GM18861 (cell line): ENCODE measurements around the gene SLC22A16.

Source experiments
- ATAC-seq: cut with Tn5 transposase; IDR thresholded peaks from one replicate; pipeline ENCODE4 v1.9.1; 2021; ENCODE audit not compliant: unreplicated experiment

SLC22A16 gene

DNA sequence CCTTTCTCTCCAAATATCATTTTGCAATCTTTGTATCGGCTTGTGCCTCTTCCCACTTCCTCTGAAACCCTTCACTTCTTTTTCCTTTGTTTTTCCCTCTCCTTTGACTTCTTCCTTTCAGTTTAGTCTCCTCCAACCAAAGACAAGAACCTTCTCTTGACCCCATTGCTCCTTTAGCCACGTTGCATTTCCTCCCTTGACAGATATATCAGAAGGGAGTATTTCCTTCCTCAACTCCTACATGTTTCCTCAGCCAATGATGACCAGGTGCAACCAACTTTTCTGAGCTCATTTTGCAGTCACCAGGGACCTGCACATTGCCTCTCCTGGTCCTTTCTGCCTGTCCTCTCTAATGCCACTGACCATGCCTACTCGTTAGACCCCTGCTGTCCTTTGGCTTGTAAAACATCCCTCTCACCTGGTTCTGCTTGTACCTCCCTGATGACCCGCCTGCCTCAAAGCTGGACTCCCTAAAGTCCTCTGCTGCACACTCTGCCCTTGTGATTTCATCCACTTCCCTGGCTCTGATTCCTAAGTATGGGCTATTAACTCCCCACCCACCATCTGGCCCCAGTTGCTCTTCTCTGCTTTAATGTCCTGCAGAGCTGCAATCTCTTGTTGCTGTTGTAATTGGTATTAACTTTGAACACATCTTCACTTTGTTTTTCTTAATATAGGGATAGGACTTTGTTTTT is 27.4 kb downstream of the SLC22A16 start:
- ATAC-seq = no peak

DNA sequence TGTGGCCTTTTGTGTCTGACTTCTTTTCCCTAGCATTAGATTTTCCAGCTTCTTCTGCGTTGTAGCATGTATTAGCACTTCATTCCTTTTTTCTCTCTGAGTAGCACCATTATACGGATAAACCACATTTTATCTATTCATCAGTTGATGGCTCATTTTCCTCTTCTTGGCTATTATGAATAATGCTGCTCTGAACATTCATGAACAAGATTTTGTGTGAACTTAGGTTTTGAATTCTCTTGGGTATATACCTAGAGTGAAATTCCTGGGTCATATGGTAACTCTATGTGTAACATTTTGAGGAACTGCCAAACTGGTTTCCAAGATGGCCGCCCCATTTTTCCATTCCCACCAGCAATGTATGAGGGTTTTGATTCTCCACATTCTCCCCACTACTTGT is 28.7 kb downstream of the SLC22A16 start:
- ATAC-seq = no peak

DNA sequence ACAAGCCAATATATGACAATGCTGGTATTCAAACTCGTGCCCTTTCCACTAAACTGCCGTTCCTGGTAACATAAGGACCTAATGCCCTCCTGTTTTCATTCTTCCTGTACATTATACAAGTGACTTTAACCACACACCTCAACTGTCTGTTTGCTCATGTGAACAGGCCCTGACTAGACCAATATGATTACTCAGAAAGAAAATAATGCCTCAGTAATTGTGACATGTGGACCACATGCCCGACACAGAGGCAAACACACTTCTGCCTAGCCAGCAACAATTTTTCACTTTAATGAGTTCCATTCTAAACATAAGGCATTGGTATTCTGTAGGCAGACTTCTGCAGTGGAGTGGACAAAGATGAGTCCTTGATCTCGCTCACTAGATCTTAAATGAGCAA is 30.0 kb downstream of the SLC22A16 start:
- ATAC-seq = no peak

DNA sequence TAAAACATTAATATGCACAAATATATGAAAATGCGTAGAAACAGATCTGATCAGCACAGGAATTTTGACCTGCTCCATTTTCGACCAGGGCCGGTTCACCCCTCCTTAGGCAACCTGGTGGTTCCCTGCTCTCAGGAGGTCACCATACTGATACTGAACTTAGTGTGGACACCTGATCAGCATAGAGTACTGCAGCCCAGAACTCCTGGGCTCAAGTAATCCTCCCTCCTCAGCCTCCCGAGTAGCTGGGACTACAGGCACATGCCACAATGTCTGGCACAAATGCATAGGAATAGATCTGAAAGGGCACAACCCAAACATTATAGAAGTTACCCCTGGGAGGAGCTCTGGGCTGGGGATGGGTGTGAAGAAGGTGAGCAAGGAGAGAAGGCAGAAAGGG is 36.4 kb downstream of the SLC22A16 start:
- ATAC-seq = no peak

DNA sequence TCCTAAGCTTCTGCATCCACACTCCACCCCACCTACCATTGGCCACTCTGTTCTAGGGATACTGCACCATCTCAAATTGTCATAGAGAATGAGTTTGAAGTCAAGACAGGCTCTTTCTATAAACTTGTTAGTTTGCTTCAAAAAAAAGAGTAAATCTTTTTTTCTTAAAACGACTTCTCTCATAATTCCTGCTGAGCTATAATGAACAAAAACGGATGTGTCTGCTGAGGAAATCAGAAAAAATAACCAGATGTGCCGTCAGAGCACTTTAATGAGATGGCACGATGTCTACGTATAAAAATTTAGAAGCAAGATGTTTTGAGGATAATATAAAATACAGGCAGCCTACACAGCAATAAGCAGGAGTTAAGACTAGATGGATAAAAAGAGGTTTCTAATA is 37.1 kb downstream of the SLC22A16 start:
- ATAC-seq = no peak

DNA sequence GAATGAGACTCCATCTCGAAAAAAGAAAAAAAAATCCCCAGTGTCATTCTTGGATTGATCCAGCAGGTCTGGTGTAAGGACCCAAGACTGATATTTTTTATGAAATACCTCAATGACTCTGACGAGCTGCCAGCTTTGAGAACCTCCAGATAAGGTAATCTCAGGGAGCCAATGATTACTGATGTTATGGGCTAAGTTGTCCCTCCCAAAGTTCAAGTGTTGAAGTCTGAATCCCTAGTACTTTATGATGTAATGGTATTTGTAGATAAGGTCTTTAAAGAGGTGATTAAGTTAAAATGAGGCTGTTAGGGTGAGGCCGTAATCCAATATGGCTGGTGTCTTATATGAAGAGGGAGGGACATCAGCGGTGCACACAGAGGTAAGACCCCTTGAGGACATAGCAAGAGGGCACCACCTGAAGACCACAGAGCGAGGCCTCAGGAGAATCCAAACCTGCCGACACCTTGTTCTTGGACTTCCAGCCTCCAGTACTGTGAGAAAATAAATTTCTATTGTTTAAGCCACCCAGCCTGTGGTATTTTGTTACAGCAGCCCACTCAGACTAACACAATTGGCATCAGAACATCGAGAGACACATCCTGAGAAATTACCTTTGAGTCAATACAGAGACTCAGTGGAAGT is 41.3 kb downstream of the SLC22A16 start:
- no peak for ATAC-seq

DNA sequence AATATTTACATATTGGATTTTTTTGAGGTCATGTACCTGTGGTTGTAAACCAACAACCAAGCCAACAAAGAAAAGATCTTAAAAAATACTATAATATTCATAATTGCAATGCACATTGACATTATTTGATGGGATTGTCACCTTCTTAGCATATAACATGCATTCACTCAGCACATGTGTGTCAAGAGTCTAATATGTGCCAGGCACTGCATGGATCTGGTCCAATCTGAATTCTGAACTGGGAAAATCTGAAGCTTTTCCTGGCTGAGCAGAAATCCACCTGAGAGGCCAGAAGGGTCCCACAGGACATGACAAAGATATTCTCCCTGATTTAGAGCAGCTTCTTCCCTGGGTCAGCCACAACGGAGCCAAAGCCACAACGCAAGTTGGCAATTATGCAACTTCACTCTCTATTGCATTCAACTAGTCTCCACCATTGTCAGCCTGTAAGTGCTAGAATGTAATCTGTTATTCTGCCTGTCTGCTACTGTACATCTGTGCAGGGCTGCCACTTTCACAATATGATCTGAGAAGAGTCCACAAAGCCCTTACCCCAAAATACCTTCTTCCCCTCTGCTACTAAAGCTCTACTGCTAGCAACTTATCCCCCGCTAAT is 44.0 kb downstream of the SLC22A16 start:
- ATAC-seq = no peak

DNA sequence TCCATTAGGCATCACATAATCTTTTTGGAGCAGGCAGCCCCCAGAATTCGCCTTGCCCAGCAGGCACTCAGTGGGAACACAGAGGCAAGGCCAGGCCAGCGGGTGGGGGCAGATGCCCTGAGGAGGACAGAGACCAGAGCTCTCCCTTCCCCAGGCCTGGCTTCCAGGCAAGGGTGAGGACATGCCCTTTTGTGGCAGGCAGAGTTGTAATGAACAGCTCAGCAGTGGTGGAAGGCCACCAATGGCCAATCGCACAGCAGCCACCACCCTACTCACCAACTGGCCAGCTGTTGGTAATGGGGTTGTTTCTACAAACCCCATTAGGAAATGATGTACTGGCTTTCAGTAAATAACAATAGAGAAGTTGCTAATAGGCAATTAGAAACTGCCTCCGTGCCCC is 45.7 kb downstream of the SLC22A16 start:
- no peak for ATAC-seq

DNA sequence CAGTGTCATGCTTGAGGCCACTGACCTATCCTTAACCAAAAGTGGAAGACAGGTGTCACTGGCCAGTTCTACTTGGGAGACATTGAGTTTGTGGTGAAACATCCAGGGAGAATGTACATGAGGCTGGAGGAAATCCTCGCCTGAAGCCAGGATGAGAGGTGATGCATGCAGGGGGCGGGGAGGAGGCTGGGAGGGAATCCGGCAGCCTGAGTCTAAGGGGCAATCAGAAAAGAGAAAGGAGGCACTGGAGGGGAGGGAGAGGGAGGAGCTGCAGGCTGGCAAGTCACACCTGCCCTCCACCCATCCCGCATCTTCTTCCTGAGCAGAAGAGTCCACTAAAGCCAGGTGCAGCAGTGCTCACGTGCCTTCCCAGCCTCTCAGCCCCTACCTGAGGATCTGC is 46.2 kb downstream of the SLC22A16 start:
- ATAC-seq = no peak

DNA sequence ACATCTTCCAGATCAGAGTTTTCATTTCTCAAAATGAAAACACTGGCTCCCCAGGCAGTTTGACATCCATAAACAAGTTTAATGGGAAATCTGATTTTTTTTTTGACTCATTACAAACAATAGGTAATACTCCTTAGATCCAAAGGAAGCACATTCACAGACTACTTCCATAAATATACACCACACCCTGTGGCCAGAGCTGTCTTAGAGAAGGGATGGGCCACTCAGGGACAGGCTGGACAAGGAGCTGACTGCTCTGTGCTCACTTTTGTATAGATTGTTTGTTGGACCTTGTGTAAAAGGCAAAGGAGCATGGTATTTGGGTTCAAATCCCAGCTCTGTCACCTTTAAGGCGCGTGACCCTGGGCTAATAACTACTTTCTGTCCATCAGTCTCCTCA is 48.3 kb downstream of the SLC22A16 start:
- no peak for ATAC-seq

DNA sequence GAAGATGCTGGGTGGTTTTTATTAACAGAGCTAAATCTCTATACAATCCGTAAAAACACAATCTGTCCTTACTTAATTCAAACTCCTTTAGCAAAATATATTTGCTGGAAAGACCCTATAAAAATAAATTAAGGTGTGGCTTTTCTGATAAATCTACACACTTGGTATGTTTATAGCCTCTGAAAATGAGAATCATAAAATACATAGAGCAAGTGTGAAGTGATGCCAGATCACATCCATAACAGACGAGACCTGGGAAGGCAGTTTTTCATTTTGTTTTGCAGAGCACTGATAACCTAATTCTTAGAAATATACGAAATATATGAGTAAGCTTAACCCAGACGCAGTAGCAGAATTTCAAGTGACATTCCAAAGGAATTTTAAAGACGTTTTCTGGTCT is 50.6 kb downstream of the SLC22A16 start:
- no peak for ATAC-seq

DNA sequence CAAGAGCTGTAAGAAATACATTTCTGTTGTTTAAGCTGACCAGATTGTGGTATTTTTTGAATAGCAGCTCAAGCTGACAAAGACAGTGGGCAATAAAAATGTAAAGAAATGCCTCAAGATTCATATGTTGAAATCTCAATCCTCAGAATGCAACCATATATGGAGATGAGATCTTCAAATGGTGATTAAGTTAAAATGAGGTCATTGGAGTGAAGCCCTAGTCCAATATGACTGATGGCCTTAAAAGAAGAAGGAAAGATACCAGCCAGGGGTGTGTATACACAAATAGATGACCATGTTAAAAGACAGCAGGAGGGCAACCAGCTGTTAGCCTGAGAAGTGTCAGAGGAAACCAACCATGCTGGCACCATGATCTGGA is 54.0 kb downstream of the SLC22A16 start:
- ATAC-seq = no peak

DNA sequence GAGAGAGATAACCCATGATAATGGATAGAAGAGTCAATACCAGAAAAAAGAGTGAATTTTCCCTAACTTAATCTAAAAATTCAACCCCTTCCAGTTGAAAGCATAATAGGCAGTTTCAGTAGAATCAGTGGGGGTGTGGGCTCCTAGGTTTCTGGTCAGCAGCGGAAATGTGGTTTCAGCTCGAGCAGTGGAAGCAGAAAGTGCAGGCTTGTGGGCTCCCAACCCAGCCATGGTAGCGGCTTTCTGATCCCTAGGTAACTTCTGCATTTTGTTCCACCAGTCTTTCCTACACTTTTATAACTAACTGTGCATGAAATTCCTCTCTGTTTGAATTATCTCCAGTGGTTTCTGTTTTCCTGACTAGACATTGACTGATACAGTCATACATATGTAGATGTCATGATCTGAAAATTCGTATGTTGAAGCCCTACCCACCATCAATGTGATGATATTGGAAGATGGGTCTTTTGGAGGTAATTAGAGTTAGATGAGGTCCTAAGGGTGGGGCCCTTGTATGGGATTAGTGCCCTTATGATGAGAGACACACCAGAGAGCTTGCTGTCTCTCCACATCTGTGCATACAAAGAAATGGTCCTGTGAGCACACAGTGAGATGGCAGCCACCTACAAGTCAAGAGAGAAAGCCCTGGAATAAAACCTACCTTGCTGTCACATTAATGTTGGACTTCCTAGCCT is 54.5 kb downstream of the SLC22A16 start:
- ATAC-seq = no peak

DNA sequence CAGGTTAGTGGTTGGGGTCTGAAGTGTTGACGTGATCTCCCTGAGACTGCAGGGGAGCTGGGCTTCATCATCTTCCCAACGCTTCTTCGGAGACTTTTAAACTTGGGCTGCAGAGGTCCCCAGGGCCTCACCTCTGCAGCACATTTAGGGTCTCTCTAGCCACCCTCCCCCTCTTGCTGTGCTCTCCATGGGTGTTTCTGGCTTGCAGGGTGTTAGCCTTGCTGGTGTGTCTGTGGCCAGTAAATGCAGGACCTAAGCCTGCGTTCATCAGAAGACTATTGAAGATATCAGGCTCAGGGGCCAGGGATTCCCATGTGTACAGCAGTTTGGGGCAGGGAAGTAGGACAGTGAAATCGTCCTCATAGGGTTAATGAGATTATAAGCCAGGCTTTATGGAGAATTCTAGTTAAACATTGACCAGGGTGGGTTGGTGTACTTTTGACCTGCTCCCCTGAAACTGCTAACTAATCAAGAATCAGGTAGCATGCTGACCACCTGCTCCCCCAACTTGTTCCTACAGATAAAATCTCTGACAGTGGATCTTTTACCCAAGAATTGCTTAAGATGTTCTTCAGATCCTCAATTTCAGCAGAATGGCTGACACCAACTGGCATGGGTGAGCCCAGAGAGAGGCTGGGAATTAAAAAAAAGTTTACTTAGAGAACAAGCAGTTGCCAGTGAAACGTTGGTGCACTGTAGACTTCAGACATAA is 57.2 kb downstream of the SLC22A16 start:
- no peak for ATAC-seq

DNA sequence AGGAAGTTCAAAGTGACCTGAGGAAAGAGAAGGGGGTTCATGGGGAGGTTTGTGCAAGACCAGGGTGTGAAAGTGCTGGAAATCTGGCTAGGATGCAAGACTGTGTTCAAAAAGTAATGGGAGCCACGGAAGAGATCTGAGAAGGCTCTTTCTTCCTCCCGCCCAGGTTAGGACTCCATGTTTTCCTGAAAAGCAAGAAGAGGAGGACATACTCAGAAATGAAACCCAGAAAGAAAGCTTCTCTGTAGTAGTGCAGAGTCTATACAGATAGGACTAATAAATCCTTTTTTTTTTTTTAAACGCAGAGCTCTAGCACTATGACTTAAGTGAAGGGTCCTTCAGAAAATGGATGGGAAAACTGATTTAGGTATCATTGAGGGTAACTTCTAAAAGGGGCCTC is 57.8 kb downstream of the SLC22A16 start:
- no peak for ATAC-seq

DNA sequence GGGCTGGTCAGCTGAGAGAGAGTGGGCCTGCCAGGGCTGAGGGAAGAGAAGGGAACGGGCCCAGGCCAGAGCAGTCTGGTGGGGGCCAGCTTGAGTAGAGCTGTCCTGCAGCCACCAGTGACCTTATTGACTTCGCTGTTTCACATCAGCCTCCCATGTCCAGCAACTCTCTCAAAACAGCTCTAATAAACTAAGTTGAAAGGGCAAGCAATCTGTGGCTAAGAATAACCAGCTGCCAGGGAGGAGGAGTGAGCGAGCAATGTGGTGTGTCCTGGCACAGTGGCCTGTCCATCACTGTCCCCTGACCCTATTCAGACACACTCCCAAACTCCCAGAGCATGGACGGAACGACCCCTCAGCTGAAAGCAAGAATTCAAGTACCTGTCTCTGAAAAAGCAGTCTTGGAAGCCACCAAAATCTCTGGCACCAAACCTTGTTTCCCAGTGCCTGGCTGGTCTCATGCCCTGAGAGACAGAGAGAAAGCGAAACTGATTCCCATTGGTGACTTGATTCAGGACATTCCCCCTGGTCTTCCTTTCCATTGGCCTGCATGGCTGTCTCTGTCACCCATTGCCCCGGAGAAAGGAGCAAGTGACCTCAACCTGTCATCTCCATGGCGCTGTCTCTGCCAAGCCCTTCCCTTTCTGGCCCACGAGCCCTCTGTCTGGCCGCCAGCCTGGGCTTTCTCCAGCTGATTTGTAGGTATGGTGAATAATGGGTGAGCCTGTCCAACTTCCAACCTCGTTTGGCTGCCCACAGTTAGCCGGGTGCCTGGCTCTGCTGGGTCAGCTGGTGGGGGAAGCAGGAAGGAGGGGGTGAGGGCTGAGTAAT is 61.1 kb downstream of the SLC22A16 start, which contains the start of gene DDO:
TSS of gene DDO (minus strand) at position 490 of the 831 bp plus-strand sequence. CDS start 2,113 bp downstream, outside the sequence.
- ATAC-seq = no peak

DNA sequence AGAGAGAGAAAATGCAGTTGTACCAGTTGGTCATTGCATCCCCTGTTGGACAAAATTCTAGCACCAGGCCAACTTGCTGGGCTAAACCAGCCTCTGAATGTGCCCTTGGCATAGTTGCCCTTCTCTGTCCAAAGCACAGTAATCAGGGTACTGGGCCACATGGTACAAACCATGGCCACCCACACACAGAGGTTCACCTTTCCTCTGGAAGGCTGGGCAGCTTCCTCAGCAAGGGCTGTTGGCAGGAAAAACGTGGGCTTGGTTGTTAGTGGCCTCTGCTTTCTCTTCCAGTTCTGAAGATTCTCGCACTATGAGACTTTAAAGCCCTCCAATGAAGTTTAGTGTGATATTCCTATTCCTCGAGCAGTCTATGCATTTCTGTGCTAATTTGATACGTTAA is 61.7 kb downstream of the SLC22A16 start:
- ATAC-seq = no peak

DNA sequence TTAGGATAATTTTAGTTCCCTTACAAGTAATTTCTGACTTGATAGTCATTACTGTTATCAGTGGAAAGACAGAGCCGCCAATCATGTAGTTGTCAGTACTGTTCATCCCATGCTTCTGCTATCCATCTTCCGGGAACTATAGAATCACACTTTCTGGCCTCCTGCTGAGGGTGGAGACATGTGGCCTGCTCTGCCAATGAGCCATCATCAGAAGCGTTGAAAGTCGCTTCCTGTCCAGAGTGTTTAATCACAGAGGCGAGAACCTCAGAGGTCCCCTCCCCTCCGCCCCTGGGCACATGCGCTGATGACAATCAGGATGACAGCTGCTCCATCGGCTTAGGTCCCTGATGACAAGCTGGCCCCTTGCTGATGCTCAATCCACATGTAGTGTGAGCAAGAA is 64.1 kb downstream of the SLC22A16 start:
- ATAC-seq = no peak

DNA sequence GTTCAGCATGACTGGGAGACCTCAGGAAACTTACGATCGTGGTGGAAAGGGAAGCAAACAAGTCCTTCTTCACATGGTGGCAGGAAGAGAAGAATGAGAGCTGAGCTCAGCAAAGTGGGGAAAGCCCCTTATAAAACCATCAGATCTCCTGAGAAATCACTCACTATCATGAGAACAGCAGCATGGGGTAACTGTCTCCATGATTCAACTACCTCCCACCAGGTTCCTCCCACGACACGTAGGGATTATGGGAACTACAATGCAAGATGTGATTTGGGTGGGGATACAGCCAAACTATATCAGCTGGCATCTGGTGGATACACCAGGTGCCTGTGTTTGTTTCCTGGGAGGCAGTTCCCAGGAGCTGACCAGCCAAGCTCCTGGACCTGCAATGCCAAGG is 65.9 kb downstream of the SLC22A16 start:
- no peak for ATAC-seq

DNA sequence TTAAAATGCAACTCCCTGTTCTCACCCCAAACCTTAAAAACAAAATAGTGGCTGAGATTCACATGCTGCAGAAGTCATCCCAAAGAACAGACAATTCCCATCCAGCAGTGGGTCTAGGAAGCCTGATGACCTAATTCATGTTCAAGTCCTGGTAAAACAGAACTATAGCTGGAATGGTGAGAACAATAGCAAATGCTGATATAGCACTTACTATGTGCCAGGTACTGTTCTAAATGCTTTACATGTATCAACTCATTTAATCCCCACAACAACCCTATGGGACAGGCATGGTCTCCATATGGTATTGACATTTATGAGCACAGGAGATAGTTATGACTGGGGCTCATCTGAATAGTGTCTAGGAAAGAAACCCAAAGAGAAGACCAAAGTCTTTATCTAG is 66.6 kb downstream of the SLC22A16 start:
- ATAC-seq = no peak
